Thyroid gland (tissue), 4 donors: ENCODE measurements around the gene PNP.

Experiments
- POLR2A ChIP-seq, 2 donors: fragments of 450-650 bp; IDR thresholded peaks; one replicate each; pipeline ENCODE4 v1.6.1; 2017; ENCODE audit warnings: antibody characterized with exemption in 2 of 2, mild to moderate bottlenecking in 2 of 2, moderate library complexity in 1 of 2
- TF ChIP-seq, protein P1 (sequence below), 6 experiments: fragments of 200-600 bp in 3 of 6; fragments of 450-650 bp in 3 of 6; sonication (generic) in 3 of 6; IDR thresholded peaks; one replicate each; pipeline ENCODE4 v1.5.1; 2016 to 2019; ENCODE audit warnings: antibody characterized with exemption in 6 of 6, mild to moderate bottlenecking in 2 of 6, inconsistent platforms in 1 of 6, moderate library complexity in 1 of 6

DNA sequence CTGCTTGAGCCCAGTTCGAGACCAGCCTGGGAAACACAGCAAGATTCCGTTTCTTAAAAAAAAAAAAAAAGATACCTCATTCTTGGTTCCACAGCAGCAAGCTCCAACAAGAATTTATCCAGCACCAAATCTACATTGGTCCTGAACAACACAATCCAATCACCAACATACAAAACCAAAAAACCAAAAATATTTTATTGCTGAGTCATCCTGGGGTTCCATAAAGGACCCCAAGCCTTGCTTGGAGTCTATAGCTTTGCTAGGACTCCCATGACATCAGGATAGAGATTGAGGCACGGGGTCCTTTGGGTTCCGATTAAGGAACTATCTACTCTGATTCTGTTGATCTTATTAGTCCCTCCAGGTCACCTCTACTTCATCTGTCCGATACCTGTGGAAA, 22.3 kb upstream of the PNP start:
- TF ChIP-seq, protein P1, sequence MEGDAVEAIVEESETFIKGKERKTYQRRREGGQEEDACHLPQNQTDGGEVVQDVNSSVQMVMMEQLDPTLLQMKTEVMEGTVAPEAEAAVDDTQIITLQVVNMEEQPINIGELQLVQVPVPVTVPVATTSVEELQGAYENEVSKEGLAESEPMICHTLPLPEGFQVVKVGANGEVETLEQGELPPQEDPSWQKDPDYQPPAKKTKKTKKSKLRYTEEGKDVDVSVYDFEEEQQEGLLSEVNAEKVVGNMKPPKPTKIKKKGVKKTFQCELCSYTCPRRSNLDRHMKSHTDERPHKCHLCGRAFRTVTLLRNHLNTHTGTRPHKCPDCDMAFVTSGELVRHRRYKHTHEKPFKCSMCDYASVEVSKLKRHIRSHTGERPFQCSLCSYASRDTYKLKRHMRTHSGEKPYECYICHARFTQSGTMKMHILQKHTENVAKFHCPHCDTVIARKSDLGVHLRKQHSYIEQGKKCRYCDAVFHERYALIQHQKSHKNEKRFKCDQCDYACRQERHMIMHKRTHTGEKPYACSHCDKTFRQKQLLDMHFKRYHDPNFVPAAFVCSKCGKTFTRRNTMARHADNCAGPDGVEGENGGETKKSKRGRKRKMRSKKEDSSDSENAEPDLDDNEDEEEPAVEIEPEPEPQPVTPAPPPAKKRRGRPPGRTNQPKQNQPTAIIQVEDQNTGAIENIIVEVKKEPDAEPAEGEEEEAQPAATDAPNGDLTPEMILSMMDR (IDR thresholded peaks at IDR 0.05), result no peak
- no peak for TF ChIP-seq POLR2A (IDR thresholded peaks at IDR 0.05)
